ENCODE measurements around the gene NAB1. TPM values are rescaled to one million over a fixed set of nuclear protein-coding genes. Genes with fewer than 3 reads are reported as not detected.

Gene NAB1
- total and polyA plus RNA-seq, 2 donors (not counting 3 experiments of a cell fraction or from before 2014, with no cell fraction given): 7.5 to 36.1 TPM

GRCh38 chr2:190679391-190679790, 30.5 kb downstream of the NAB1 start:
- dilution Hi-C loops (cut with MboI; ENCODE audit: extremely low pct_ligation_motif_present, low sequenced_read_pairs) (no loop called here), intact Hi-C loops (cut with micrococcal nuclease) (no loop called here)
- Histone ChIP-seq H3K9me3 (replicated peaks; ENCODE audit: control insufficient read depth, insufficient read depth, low read length) (no peaks in the 10 kb centered on the region), H3K4me2 (ENCODE audit: insufficient read depth, low read length) (no peak overlapping the region), H3K36me3 (ENCODE audit: control insufficient read depth in 2 of 2, extremely low read depth in 1 of 2, insufficient read depth in 2 of 2, low read length in 2 of 2) (peaks cover 0 to 7% of the 10 kb centered on the region in 2 experiments), H3K27me3 (ENCODE audit: control insufficient read depth in 2 of 2, insufficient read depth in 2 of 2, low read length in 2 of 2) (no peaks in the 10 kb centered on the region), H2AFZ (ENCODE audit: low read depth, low read length) (no peak overlapping the region), H3K27ac (ENCODE audit: insufficient read depth, low read depth, low read length) (no peak overlapping the region), H3K4me3 (replicated peaks in 1 of 3; ENCODE audit: insufficient read depth in 1 of 3, low read depth in 1 of 3, low read length in 3 of 3) (no peak overlapping the region), H3K9ac (replicated peaks; ENCODE audit: extremely low read depth, insufficient read depth, low read length) (no peak overlapping the region), H4K20me1 (replicated peaks; ENCODE audit: control insufficient read depth, extremely low read depth, insufficient read depth, low read length) (no peaks in the 10 kb centered on the region), H3K9me1 (replicated peaks; ENCODE audit: control insufficient read depth, extremely low read depth, insufficient read depth, low read length) (no peaks in the 10 kb centered on the region), H3K79me2 (ENCODE audit: control insufficient read depth, insufficient read depth, low read length) (peaks cover 2% of the 10 kb centered on the region), H3K4me1 (ENCODE audit: control insufficient read depth, extremely low read depth, insufficient read depth, low read length) (peaks cover 47% of the 10 kb centered on the region)
- TF ChIP-seq POLR2AphosphoS5 (IDR thresholded peaks at IDR 0.05; ENCODE audit: insufficient read depth, low read depth, low read length) (no peak), FOS (IDR thresholded peaks at IDR 0.05; ENCODE audit: borderline replicate concordance, insufficient read depth, low read length) (no peak), GATA2 (IDR thresholded peaks at IDR 0.05; ENCODE audit: insufficient read depth, insufficient read length, low read depth, low read length) (no peak), MAX (IDR thresholded peaks at IDR 0.05; ENCODE audit: insufficient read depth, insufficient read length) (no peak), MYC (IDR thresholded peaks at IDR 0.05; ENCODE audit: low read depth, low read length) (no peak)
- CTCF ChIA-PET: interaction anchor here (1.0 to 2.4 kb wide), 5 partner anchors 14 to 590 kb away, joined by 3 to 10 read pairs (median 3); no protein-coding TSS in a partner anchor
- no peak for FAIRE-seq
- DNase-seq (ENCODE audit: low read depth, low spot score): no peak
- POLR2A ChIA-PET: no interaction called here
- BruUV-seq (replicated peaks): no TSS peak

GRCh38 chr2:190679813-190680591, 31.1 kb downstream of the NAB1 start:
- Histone ChIP-seq H2AFZ (ENCODE audit: low read depth, low read length) (no peak overlapping the region), H3K4me1 (ENCODE audit: control insufficient read depth, extremely low read depth, insufficient read depth, low read length) (peaks cover 53% of the 10 kb centered on the region), H3K9me3 (replicated peaks; ENCODE audit: control insufficient read depth, insufficient read depth, low read length) (no peaks in the 10 kb centered on the region), H3K4me2 (ENCODE audit: insufficient read depth, low read length) (no peak overlapping the region), H4K20me1 (replicated peaks; ENCODE audit: control insufficient read depth, extremely low read depth, insufficient read depth, low read length) (no peaks in the 10 kb centered on the region), H3K27ac (ENCODE audit: insufficient read depth, low read depth, low read length) (no peak overlapping the region), H3K9me1 (replicated peaks; ENCODE audit: control insufficient read depth, extremely low read depth, insufficient read depth, low read length) (no peaks in the 10 kb centered on the region), H3K27me3 (ENCODE audit: control insufficient read depth in 2 of 2, insufficient read depth in 2 of 2, low read length in 2 of 2) (no peaks in the 10 kb centered on the region), H3K36me3 (ENCODE audit: control insufficient read depth in 2 of 2, extremely low read depth in 1 of 2, insufficient read depth in 2 of 2, low read length in 2 of 2) (peaks cover 0 to 7% of the 10 kb centered on the region in 2 experiments), H3K4me3 (replicated peaks in 1 of 3; ENCODE audit: insufficient read depth in 1 of 3, low read depth in 1 of 3, low read length in 3 of 3) (no peak overlapping the region), H3K9ac (replicated peaks; ENCODE audit: extremely low read depth, insufficient read depth, low read length) (no peak overlapping the region), H3K79me2 (ENCODE audit: control insufficient read depth, insufficient read depth, low read length) (peaks cover 2% of the 10 kb centered on the region)
- no peak for DNase-seq (ENCODE audit: low read depth, low spot score)
- no TSS peak for BruUV-seq (replicated peaks)
- dilution Hi-C loops (cut with MboI; ENCODE audit: extremely low pct_ligation_motif_present, low sequenced_read_pairs): no loop called here
- ChIA-PET CTCF (interaction anchor here (1.0 to 2.4 kb wide), 4 partner anchors 10 to 591 kb away, joined by 3 to 10 read pairs (median 4); no protein-coding TSS in a partner anchor), POLR2A (no interaction called here)
- FAIRE-seq: no peak
- intact Hi-C loops (cut with micrococcal nuclease): loop anchor here (5.0 to 10.0 kb wide), 4 partner anchors 112 to 345 kb away; partner anchors contain the start of gene GLS
- TF ChIP-seq CTCF (IDR thresholded peaks at IDR 0.05; ENCODE audit: extremely low read depth in 1 of 2, insufficient read depth in 1 of 2, low read depth in 1 of 2, low read length in 2 of 2) (peak; percentile 11 to 21), MAX (IDR thresholded peaks at IDR 0.05; ENCODE audit: insufficient read depth, insufficient read length) (no peak)

Data from endothelial cell of umbilical vein (primary cell).